IPS-15b (cell line): ENCODE results near the gene NUFIP1.
"Not testable (repeated sequence)": the region's sequence is repeated elsewhere in the genome, so short reads cannot be mapped to it uniquely, and the experiment has no call there.

ENCODE experiments used
- H3K27me3 ChIP-seq: one replicate; pipeline ENCODE4 v1.6.1; 2013; ENCODE audit warnings: low read length; ENCODE audit not compliant: control insufficient read depth, insufficient read depth
- H3K36me3 ChIP-seq: one replicate; pipeline ENCODE4 v1.6.1; 2013; ENCODE audit warnings: low read length; ENCODE audit not compliant: control insufficient read depth, insufficient read depth
- H3K4me1 ChIP-seq: one replicate; pipeline ENCODE4 v1.6.1; 2013; ENCODE audit warnings: mild to moderate bottlenecking, low read length; ENCODE audit not compliant: control insufficient read depth, insufficient read depth
- H3K4me3 ChIP-seq: one replicate; pipeline ENCODE4 v1.5.1; 2013; ENCODE audit warnings: low read depth, low read length
- H3K9ac ChIP-seq: one replicate; pipeline ENCODE4 v1.6.1; 2013; ENCODE audit warnings: low read depth, mild to moderate bottlenecking, low read length
- H3K9me3 ChIP-seq: one replicate; pipeline ENCODE4 v1.6.1; 2013; ENCODE audit warnings: mild to moderate bottlenecking, low read length; ENCODE audit not compliant: control insufficient read depth, insufficient read depth

NUFIP1 gene

GRCh38 chr13:44912278-44913016, 76.8 kb downstream of the NUFIP1 start:
- no peaks in the 10 kb centered on the region for H3K27me3 ChIP-seq
- H3K4me3 ChIP-seq = no peak overlapping the region
- no peaks in the 10 kb centered on the region for H3K36me3 ChIP-seq
- no peaks in the 10 kb centered on the region for H3K9me3 ChIP-seq
- no peak overlapping the region for H3K9ac ChIP-seq
- H3K4me1 ChIP-seq = no peaks in the 10 kb centered on the region

- no peaks in the 10 kb centered on the region for H3K36me3 ChIP-seq
- H3K9ac ChIP-seq = no peak overlapping the region
- no peaks in the 10 kb centered on the region for H3K27me3 ChIP-seq
- H3K9me3 ChIP-seq = no peaks in the 10 kb centered on the region
- H3K4me3 ChIP-seq = no peak overlapping the region
- H3K4me1 ChIP-seq = no peaks in the 10 kb centered on the region
Observed at GRCh38 chr13:44908712-44909111, 80.6 kb downstream of the NUFIP1 start.

- no peaks in the 10 kb centered on the region for H3K4me1 ChIP-seq
- H3K4me3 ChIP-seq = no peak overlapping the region
- no peaks in the 10 kb centered on the region for H3K27me3 ChIP-seq
- no peak overlapping the region for H3K9ac ChIP-seq
- H3K9me3 ChIP-seq = no peaks in the 10 kb centered on the region
- H3K36me3 ChIP-seq = no peaks in the 10 kb centered on the region
Observed at GRCh38 chr13:44908266-44908665, 81.0 kb downstream of the NUFIP1 start.

GRCh38 chr13:44906713-44907112, 82.6 kb downstream of the NUFIP1 start:
- Histone ChIP-seq H3K36me3 (no peaks in the 10 kb centered on the region), H3K9me3 (no peaks in the 10 kb centered on the region), H3K9ac (no peak overlapping the region), H3K4me1 (no peaks in the 10 kb centered on the region), H3K27me3 (no peaks in the 10 kb centered on the region), H3K4me3 (no peak overlapping the region)

GRCh38 chr13:44906230-44906629, 83.0 kb downstream of the NUFIP1 start:
- Histone ChIP-seq H3K9me3 (no peaks in the 10 kb centered on the region), H3K4me3 (no peak overlapping the region), H3K4me1 (no peaks in the 10 kb centered on the region), H3K9ac (no peak overlapping the region), H3K36me3 (no peaks in the 10 kb centered on the region), H3K27me3 (no peaks in the 10 kb centered on the region)

GRCh38 chr13:44905556-44905955, 83.7 kb downstream of the NUFIP1 start:
- Histone ChIP-seq H3K9ac (no peak overlapping the region), H3K27me3 (no peaks in the 10 kb centered on the region), H3K4me1 (no peaks in the 10 kb centered on the region), H3K9me3 (no peaks in the 10 kb centered on the region), H3K36me3 (no peaks in the 10 kb centered on the region), H3K4me3 (no peak overlapping the region)

GRCh38 chr13:44904967-44905366, 84.3 kb downstream of the NUFIP1 start:
- Histone ChIP-seq H3K9me3 (no peaks in the 10 kb centered on the region), H3K9ac (no peak overlapping the region), H3K27me3 (no peaks in the 10 kb centered on the region), H3K4me1 (no peaks in the 10 kb centered on the region), H3K4me3 (no peak overlapping the region), H3K36me3 (no peaks in the 10 kb centered on the region)

- H3K27me3 ChIP-seq = no peaks in the 10 kb centered on the region
- no peaks in the 10 kb centered on the region for H3K36me3 ChIP-seq
- H3K4me3 ChIP-seq = no peak overlapping the region
- no peak overlapping the region for H3K9ac ChIP-seq
- H3K9me3 ChIP-seq = no peaks in the 10 kb centered on the region
- H3K4me1 ChIP-seq = no peaks in the 10 kb centered on the region
Observed at GRCh38 chr13:44903574-44903985, 85.7 kb downstream of the NUFIP1 start.

- H3K4me1 ChIP-seq = no peaks in the 10 kb centered on the region
- H3K27me3 ChIP-seq = no peaks in the 10 kb centered on the region
- H3K9ac ChIP-seq = no peak overlapping the region
- H3K9me3 ChIP-seq = no peaks in the 10 kb centered on the region
- H3K4me3 ChIP-seq = no peak overlapping the region
- no peaks in the 10 kb centered on the region for H3K36me3 ChIP-seq
Observed at GRCh38 chr13:44902738-44903137, 86.5 kb downstream of the NUFIP1 start.

- Histone ChIP-seq H3K27me3 (no peaks in the 10 kb centered on the region), H3K4me1 (no peaks in the 10 kb centered on the region), H3K9me3 (no peaks in the 10 kb centered on the region), H3K36me3 (no peaks in the 10 kb centered on the region), H3K9ac (no peak overlapping the region), H3K4me3 (no peak overlapping the region)
Observed at GRCh38 chr13:44899967-44900366, 89.3 kb downstream of the NUFIP1 start.

- H3K36me3 ChIP-seq, H3K9me3 ChIP-seq: not testable (repeated sequence)
Observed at GRCh38 chr13:44898308-44898707, 91.0 kb downstream of the NUFIP1 start.

GRCh38 chr13:44895953-44896335, 93.3 kb downstream of the NUFIP1 start:
- H3K27me3 ChIP-seq = no peaks in the 10 kb centered on the region
- no peak overlapping the region for H3K9ac ChIP-seq
- H3K9me3 ChIP-seq = no peaks in the 10 kb centered on the region

More at GRCh38 chr13:44898308-44898707, 91.0 kb downstream of the NUFIP1 start:
- H3K4me1 ChIP-seq, H3K9ac ChIP-seq, H3K27me3 ChIP-seq, H3K4me3 ChIP-seq: not testable (repeated sequence)

More at GRCh38 chr13:44895953-44896335, 93.3 kb downstream of the NUFIP1 start:
- Histone ChIP-seq H3K36me3 (no peaks in the 10 kb centered on the region), H3K4me1 (no peaks in the 10 kb centered on the region), H3K4me3 (no peak overlapping the region)
